ENCODE measurements around the gene NCKAP5. TPM values are rescaled to one million over a fixed set of nuclear protein-coding genes. Genes with fewer than 3 reads are reported as not detected.

The NCKAP5 gene
- total RNA-seq, 2 donors from 2014 or later, result not detected

DNA sequence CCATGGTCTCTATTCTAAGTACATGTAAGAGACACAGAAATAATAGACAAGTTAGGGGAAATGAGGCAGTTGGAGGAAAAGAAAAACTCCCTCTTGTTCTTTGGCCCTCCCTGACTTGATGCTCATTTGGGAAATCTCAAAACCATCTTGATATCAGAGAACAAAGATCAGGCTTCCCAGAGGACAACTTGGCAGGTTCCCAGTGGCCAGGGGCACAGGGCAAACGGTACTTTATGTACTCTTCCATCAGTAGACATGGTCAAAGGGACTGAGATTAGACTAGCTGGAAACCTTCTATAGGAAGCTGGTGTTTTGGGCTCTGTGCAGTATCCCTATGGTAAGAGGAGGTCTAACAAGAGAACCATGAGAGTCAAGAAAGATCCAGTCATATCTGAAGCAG, 56.6 kb downstream of the NCKAP5 start:
- no peak for DNase-seq
- H3K27me3 Mint-ChIP-seq, result no peaks in the 10 kb centered on the region
- no peak overlapping the region for H3K4me3 Mint-ChIP-seq
- H3K36me3 Mint-ChIP-seq (ENCODE audit: low read depth), result no peaks in the 10 kb centered on the region
- H3K4me1 Mint-ChIP-seq, result no peaks in the 10 kb centered on the region
- no peak for ATAC-seq
- no peak overlapping the region for H3K27ac Mint-ChIP-seq
- no peaks in the 10 kb centered on the region for H3K9me3 ChIP-seq (ENCODE audit: control insufficient read depth, low read length, poor library complexity, severe bottlenecking)

DNA sequence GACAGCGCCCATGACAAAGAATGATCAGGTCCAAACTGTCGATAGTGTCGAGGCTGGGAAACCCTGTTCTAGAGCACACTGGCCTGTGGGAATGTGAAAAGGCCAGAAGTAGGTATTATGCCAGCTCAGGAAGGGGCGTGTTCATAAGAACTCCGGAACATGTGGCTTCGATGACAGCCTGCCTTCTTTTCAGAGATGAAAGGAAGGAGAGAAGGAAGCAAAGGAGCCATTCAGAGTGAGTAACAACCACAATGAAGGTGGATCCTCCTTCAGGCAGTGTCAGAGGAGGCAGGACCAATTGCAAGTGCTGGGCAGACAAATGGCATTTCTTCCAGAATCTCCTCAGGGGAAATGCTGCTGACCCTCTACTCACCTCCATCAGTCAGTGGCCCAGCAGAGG, 58.5 kb downstream of the NCKAP5 start:
- DNase-seq (no peak), ATAC-seq (no peak)
- Mint-ChIP-seq H3K27ac (no peak overlapping the region), H3K4me3 (no peak overlapping the region), H3K36me3 (ENCODE audit: low read depth) (no peaks in the 10 kb centered on the region), H3K27me3 (no peaks in the 10 kb centered on the region), H3K4me1 (no peaks in the 10 kb centered on the region)
- no peaks in the 10 kb centered on the region for H3K9me3 ChIP-seq (ENCODE audit: control insufficient read depth, low read length, poor library complexity, severe bottlenecking)

DNA sequence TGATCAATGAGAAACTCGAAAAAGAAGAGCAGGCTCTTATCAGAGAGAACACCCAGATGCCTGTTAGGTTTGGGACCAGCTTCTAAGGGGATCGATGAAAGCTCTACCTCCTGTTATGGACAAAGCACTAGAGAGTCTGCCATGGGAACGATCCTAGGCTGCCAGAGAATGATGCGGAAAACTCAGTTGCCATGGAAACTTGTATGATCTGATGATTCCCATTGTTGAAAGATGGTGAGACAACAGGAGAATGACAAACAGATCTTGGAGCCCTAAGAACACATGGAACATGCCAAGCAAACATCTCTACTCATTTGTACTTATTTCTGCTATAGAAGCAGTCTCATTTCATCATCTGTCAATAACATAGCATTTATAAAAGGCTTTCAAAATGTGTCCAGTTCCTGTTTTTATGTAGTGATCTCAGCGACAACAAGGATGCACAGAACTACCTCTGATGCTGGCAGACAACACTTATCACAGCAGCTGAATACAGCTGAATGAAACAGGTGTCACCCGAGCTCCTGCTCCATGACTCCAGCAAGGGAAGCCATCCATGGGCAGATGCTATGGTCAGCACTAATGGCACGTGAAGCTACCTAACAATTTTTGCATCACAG, 59.6 kb downstream of the NCKAP5 start:
- H3K4me3 Mint-ChIP-seq, result no peak overlapping the region
- H3K9me3 ChIP-seq (ENCODE audit: control insufficient read depth, low read length, poor library complexity, severe bottlenecking), result no peaks in the 10 kb centered on the region
- H3K4me1 Mint-ChIP-seq, result no peaks in the 10 kb centered on the region
- H3K27me3 Mint-ChIP-seq, result no peaks in the 10 kb centered on the region
- no peaks in the 10 kb centered on the region for H3K36me3 Mint-ChIP-seq (ENCODE audit: low read depth)
- no peak for DNase-seq
- H3K27ac Mint-ChIP-seq, result no peak overlapping the region
- no peak for ATAC-seq

DNA sequence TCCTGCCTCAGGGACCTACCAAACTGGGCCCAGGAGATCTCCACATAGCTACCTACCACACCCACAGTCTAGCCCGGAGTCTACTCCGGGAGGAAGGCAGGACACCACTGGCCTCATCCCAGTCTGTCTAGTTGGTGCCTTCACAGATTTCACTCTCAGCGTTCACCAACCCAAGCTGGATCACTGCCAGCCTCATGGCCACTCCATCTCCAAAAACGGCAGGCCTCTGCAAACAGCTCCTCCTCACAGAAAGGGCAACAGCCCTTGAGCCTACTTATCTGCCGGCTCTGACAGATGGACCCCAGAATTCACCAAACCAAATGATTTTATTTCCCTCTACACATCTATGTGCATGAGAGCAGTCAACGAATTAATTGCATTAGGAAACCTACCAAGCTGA, 61.3 kb downstream of the NCKAP5 start:
- H3K4me1 Mint-ChIP-seq, result no peaks in the 10 kb centered on the region
- ATAC-seq (no peak), DNase-seq (no peak)
- no peak overlapping the region for H3K4me3 Mint-ChIP-seq
- H3K27ac Mint-ChIP-seq, result no peak overlapping the region
- H3K27me3 Mint-ChIP-seq, result peaks cover 5% of the 10 kb centered on the region
- no peaks in the 10 kb centered on the region for H3K36me3 Mint-ChIP-seq (ENCODE audit: low read depth)
- no peaks in the 10 kb centered on the region for H3K9me3 ChIP-seq (ENCODE audit: control insufficient read depth, low read length, poor library complexity, severe bottlenecking)

DNA sequence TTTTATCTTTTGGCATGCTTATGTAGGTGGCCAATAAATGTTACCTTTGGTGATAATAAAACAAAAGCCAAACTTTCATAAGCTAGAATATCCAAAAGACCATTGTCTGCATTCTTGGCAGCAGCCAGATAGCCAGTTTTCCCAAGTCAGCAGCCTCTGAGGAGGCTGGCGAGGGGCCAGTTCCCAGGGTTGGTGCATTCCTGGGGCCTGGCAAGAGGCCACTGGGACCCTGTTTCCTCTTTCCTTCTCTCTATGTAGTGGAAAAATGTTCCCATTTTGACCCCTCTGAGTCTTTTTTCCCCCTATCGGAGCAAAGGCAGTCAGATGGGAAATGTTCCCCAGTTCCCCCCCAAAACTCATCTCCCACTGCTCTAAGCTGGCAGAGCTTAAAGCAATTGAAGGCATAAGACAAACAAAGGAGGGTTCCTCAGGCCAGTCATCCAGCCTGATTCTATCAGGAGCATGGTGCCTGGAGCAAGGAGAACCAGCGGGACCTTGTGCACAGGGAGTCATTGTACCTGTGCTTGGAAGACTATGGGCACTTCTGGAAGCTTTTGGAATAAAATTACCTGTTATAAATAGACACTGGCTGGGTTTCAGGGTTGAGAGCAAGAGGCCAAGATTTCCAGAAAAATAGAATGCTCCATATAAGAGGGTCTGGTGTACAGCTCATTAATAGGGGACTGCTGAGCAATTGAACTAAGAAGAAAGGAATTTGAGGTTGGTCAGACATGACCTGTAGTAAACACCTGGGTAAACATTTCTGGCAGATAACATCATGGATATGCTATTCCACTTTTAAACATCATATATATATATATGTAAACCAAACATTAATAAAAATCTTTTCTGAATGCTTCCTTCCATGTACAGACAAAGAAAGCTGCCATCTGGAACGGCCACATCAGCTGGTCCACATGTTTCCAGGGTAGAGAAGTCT, 63.4 kb downstream of the NCKAP5 start:
- DNase-seq (no peak), ATAC-seq (no peak)
- H3K9me3 ChIP-seq (ENCODE audit: control insufficient read depth, low read length, poor library complexity, severe bottlenecking), result no peaks in the 10 kb centered on the region
- Mint-ChIP-seq H3K4me1 (no peaks in the 10 kb centered on the region), H3K4me3 (no peak overlapping the region), H3K27ac (no peak overlapping the region), H3K27me3 (peaks cover 14% of the 10 kb centered on the region), H3K36me3 (ENCODE audit: low read depth) (no peaks in the 10 kb centered on the region)

DNA sequence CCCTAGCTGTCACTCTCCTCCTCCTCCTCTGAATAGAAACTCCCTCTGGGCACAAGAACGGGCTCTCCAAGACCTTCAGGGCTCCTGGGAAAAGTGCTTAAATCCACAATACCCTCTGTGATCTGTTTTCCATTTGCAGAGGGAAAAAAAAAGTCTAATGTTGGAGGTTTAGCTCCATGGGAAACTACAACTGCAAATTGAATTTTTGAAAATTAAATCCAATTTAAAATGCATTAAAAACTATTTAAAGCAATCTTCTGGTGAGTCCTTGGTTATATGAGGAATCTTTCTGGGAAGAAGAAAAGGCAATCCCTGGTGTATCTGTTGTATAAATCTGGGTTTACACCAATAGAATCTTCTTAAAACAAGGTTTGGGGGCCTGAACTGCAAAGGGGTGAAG, 64.3 kb downstream of the NCKAP5 start:
- DNase-seq, result no peak

DNA sequence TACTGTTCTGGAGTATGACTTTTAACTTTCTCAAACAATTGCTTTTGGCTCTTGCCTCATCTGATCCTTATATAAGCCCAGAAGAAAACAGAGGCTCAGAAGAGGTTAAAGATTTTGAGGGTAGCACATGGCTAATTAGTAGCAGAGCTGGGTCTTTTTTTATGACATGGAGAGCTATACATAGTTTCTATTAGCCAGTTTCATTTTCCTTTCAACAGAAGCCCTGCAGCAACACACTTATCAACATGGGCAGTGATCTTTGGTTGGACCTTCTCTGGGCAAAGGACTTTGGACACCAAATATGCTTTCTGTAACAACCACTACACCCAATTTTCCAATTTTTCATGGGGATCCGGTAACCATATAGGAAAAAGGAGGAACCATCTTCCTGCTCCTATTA, 64.9 kb downstream of the NCKAP5 start:
- DNase-seq (no peak), ATAC-seq (no peak)
- H3K27ac Mint-ChIP-seq, result no peak overlapping the region
- H3K36me3 Mint-ChIP-seq (ENCODE audit: low read depth), result no peaks in the 10 kb centered on the region
- peaks cover 14% of the 10 kb centered on the region for H3K27me3 Mint-ChIP-seq
- H3K9me3 ChIP-seq (ENCODE audit: control insufficient read depth, low read length, poor library complexity, severe bottlenecking), result no peaks in the 10 kb centered on the region
- no peak overlapping the region for H3K4me3 Mint-ChIP-seq
- no peaks in the 10 kb centered on the region for H3K4me1 Mint-ChIP-seq

More for the DNA sequence above, 64.3 kb downstream of the NCKAP5 start:
- ATAC-seq, result no peak
- Mint-ChIP-seq H3K4me1 (no peaks in the 10 kb centered on the region), H3K4me3 (no peak overlapping the region), H3K27me3 (peaks cover 14% of the 10 kb centered on the region), H3K27ac (no peak overlapping the region), H3K36me3 (ENCODE audit: low read depth) (no peaks in the 10 kb centered on the region)
- no peaks in the 10 kb centered on the region for H3K9me3 ChIP-seq (ENCODE audit: control insufficient read depth, low read length, poor library complexity, severe bottlenecking)

DNA sequence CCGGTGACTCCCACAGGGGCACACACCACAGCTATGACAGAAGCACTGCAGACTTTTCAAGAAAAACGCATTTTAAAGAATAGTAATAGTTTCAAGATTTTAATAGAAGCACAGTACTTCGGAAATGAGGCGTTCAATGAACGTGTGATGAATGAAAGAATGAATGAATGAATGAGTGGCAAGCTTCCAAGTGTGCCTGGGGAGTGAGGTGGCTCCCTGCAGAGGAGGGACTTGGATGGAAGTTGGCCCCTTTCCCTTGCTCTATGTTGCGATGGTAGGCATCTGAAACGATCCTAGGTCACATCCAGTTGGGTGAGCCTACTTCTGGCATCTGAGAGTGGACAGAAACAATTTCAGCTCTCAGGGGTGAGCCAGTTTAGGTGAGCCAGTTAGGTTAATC, 65.6 kb downstream of the NCKAP5 start:
- no peak overlapping the region for H3K27ac Mint-ChIP-seq
- H3K4me1 Mint-ChIP-seq, result no peaks in the 10 kb centered on the region
- peaks cover 20% of the 10 kb centered on the region for H3K27me3 Mint-ChIP-seq
- ATAC-seq, result no peak
- H3K4me3 Mint-ChIP-seq, result no peak overlapping the region
- no peaks in the 10 kb centered on the region for H3K36me3 Mint-ChIP-seq (ENCODE audit: low read depth)
- no peak for DNase-seq
- no peaks in the 10 kb centered on the region for H3K9me3 ChIP-seq (ENCODE audit: control insufficient read depth, low read length, poor library complexity, severe bottlenecking)

DNA sequence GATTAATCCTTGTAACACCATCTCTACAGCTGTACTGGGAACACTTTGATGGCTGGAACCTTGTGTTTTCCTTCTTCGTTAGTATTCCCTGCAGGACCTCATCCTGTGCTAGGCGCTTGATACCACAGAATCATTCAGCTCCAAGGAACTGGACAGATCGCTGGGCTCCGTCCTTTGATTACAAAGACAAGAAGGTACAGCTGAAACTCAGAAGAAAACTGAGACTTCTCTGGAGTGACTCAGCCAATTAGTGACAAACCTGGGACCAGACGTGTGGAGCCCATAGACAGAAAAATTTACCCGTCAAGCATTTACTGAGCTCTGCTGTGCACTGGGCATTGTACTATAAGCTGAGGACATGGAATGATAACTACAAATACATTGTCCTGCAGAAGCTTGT, 67.3 kb downstream of the NCKAP5 start:
- Mint-ChIP-seq H3K27me3 (peaks cover 24% of the 10 kb centered on the region), H3K36me3 (ENCODE audit: low read depth) (no peaks in the 10 kb centered on the region), H3K4me3 (no peak overlapping the region), H3K4me1 (no peaks in the 10 kb centered on the region), H3K27ac (no peak overlapping the region)
- no peaks in the 10 kb centered on the region for H3K9me3 ChIP-seq (ENCODE audit: control insufficient read depth, low read length, poor library complexity, severe bottlenecking)
- ATAC-seq, result no peak
- DNase-seq, result no peak

DNA sequence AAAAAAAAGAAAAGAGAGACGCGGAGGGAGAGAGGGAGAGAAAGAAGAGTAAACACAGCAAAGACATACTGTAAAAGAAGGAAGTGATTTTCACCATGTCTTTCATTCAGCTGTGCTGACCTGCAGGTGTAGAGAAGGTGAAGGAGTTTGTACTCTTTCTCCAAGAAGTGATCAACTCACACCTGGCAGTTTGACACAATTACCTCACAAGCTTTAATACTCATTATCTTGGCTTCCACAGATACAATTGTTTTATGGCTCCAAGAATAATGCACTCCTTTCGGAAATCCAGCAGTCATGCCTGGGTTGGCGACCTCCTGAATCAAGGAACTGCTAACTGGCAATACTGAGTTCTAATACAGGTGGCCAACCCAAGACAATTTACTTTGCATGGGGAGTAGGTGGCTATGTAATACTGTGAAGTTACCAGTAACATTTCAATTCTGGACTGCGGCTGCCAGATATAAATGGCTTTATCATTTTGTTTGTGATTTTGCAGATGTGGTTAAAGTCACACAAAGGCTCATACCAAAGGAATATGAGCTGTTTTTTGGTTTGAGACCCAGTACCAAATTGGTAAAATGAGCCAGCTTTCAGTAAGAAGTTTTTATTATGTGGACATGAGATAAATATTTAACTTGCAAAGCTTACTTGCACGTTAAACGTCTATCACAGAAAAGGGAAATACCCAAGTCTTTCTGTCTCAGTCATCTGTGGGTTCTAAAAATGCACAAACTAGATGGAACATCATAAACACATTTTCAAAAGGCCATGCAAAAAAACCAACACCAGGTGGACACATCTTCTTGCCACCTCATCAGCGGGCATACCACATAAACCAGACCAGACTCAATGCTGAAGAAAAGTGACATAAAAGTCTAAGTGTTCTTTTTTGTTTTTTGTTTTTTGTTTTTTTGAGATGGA, 69.3 kb downstream of the NCKAP5 start:
- H3K27me3 Mint-ChIP-seq, result peaks cover 24% of the 10 kb centered on the region
- no peaks in the 10 kb centered on the region for H3K4me1 Mint-ChIP-seq
- H3K27ac Mint-ChIP-seq, result no peak overlapping the region
- H3K9me3 ChIP-seq (ENCODE audit: control insufficient read depth, low read length, poor library complexity, severe bottlenecking), result no peaks in the 10 kb centered on the region
- H3K36me3 Mint-ChIP-seq (ENCODE audit: low read depth), result no peaks in the 10 kb centered on the region
- DNase-seq (no peak), ATAC-seq (no peak)
- no peak overlapping the region for H3K4me3 Mint-ChIP-seq

DNA sequence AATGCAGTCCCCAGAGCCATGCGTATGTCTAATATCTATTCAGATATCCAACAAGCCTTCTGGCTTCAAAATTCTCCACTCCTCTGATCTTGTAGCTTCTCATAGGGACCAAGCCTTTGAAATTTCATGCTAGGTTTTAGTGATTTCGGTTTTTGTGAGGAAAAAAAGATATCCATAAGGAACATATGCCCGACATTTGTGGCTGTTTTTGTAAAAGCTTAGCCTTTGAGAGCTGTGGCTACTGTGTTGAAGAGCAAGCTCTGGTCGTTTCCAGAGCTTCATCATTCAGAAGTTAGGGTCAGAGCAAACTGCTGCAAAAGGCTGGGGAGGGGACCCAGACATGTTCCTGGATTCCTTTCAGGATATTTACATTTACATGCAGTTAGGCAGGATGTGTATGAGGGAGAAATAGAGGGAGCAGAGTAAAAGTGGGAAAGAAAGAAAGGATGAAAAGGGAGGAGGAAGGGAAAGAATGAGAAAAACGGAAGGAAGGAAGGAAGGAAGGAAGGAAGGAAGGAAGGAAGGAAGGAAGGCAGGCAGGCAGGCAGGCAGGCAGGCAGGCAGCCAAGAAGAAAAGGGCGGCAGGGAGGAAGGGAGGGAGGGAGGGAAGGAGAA, 70.2 kb downstream of the NCKAP5 start:
- Mint-ChIP-seq H3K27me3 (peaks cover 24% of the 10 kb centered on the region), H3K27ac (no peak overlapping the region), H3K4me1 (no peaks in the 10 kb centered on the region), H3K36me3 (ENCODE audit: low read depth) (no peaks in the 10 kb centered on the region), H3K4me3 (no peak overlapping the region)
- ATAC-seq (no peak), DNase-seq (no peak)
- H3K9me3 ChIP-seq (ENCODE audit: control insufficient read depth, low read length, poor library complexity, severe bottlenecking), result no peaks in the 10 kb centered on the region

DNA sequence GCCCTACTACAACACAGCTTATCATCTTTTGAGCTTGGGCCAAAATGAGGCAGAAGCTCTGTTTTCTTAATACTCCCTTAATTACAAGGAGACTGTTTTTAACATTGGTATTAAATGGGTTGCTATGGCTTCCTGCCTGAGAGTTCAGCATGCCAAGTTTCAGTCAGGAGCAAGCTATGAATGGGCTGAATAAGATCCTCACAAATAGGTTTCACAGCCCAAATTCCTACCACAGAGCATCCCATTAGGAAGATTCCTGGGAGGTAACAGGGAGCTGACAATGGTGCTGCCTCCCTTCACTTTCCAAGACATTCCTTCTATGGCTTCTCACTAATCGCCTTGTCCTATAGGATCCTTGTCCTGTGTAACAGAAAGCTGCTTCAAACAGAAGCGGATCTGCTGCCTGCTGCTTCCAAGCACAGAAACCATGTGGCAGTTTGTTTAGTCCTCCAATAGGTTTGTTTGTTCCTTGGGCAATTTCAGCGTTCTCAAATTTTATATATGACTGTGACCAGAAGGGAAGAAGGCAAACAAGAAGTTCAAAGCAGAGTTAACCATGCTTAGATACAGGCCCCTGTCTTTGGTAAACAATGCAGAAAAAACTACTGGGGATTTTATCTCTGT, 70.9 kb downstream of the NCKAP5 start:
- ATAC-seq, result no peak
- Mint-ChIP-seq H3K27ac (no peak overlapping the region), H3K4me1 (no peaks in the 10 kb centered on the region), H3K4me3 (no peak overlapping the region), H3K36me3 (ENCODE audit: low read depth) (no peaks in the 10 kb centered on the region), H3K27me3 (peaks cover 23% of the 10 kb centered on the region)
- DNase-seq, result no peak
- H3K9me3 ChIP-seq (ENCODE audit: control insufficient read depth, low read length, poor library complexity, severe bottlenecking), result no peaks in the 10 kb centered on the region

Measured in T-helper 17 cell (primary cell).